Esophagus muscularis mucosa (tissue), 4 donors: Measurements from ENCODE around the gene MPZ.

ENCODE experiments used
- EP300 ChIP-seq: sonication (generic); formaldehyde crosslinking; IDR thresholded peaks from one replicate; pipeline ENCODE4 v1.6.1; 2017; ENCODE audit warnings: antibody characterized with exemption
- POLR2A ChIP-seq: fragments of 450-650 bp; IDR thresholded peaks from one replicate; pipeline ENCODE4 v1.6.1; 2017; ENCODE audit warnings: antibody characterized with exemption, moderate library complexity, mild to moderate bottlenecking, low read depth
- POLR2AphosphoS5 ChIP-seq, 2 donors: sonication (generic); formaldehyde crosslinking; IDR thresholded peaks; one replicate each; pipeline ENCODE4 v1.6.1; 2017; ENCODE audit warnings: antibody characterized with exemption in 2 of 2
- TF ChIP-seq, protein P1 (sequence below), 3 experiments: fragments of 200-600 bp in 2 of 3; fragments of 450-650 bp in 1 of 3; sonication (generic) in 2 of 3; IDR thresholded peaks; one replicate each; pipeline ENCODE4 v1.5.1; 2017 to 2019; ENCODE audit warnings: antibody characterized with exemption in 3 of 3, mild to moderate bottlenecking in 2 of 3, moderate library complexity in 1 of 3

DNA sequence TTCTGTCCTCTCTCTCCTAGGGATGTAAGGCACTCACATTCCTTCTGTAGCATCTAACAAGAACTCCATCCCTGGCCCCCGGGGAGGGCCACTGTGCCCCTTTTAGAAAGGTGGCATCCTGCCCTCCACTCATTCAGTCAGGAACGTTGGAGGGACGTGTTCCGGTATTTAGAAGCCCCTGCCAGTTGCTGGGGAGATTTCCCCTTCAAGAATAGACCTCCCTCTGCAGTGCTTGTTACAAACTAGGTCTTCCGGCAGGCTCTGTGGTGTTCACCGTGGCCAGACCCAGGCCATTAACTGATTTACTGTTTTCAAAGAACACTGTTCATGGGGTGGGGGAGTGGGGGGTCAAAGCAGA is 50.4 kb downstream of the MPZ start:
- TF ChIP-seq, protein P1, sequence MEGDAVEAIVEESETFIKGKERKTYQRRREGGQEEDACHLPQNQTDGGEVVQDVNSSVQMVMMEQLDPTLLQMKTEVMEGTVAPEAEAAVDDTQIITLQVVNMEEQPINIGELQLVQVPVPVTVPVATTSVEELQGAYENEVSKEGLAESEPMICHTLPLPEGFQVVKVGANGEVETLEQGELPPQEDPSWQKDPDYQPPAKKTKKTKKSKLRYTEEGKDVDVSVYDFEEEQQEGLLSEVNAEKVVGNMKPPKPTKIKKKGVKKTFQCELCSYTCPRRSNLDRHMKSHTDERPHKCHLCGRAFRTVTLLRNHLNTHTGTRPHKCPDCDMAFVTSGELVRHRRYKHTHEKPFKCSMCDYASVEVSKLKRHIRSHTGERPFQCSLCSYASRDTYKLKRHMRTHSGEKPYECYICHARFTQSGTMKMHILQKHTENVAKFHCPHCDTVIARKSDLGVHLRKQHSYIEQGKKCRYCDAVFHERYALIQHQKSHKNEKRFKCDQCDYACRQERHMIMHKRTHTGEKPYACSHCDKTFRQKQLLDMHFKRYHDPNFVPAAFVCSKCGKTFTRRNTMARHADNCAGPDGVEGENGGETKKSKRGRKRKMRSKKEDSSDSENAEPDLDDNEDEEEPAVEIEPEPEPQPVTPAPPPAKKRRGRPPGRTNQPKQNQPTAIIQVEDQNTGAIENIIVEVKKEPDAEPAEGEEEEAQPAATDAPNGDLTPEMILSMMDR (IDR thresholded peaks at IDR 0.05) = no peak
- no peak for TF ChIP-seq POLR2AphosphoS5 (IDR thresholded peaks at IDR 0.05)
- no peak for TF ChIP-seq POLR2A
- TF ChIP-seq EP300 = no peak
